ENCODE data around the gene SUSD3. TPM values are rescaled to one million over a fixed set of nuclear protein-coding genes. Genes with fewer than 3 reads are reported as not detected.
A peak's percentile ranks its signal among the peaks of the same experiment; 100 is the strongest.

The SUSD3 gene
- total RNA-seq, 1 donor from 2014 or later = 0.60 TPM

GRCh38 chr9:93107151-93107824 is 48.8 kb downstream of the SUSD3 start:
- Histone ChIP-seq H3K27me3 (ENCODE audit: low read depth) (no peaks in the 10 kb centered on the region), H3K36me3 (peaks cover 39% of the 10 kb centered on the region), H3K4me3 (no peak overlapping the region), H3K9me3 (replicated peaks) (peaks cover 10% of the 10 kb centered on the region), H3K27ac (replicated peaks) (no peak overlapping the region), H3K4me1 (peaks cover 12% of the 10 kb centered on the region)
- DNase-seq = no peak
- intact Hi-C loops (cut with micrococcal nuclease) = no loop called here
- no peak for TF ChIP-seq CTCF (IDR thresholded peaks at IDR 0.05; ENCODE audit: borderline replicate concordance)

DNA sequence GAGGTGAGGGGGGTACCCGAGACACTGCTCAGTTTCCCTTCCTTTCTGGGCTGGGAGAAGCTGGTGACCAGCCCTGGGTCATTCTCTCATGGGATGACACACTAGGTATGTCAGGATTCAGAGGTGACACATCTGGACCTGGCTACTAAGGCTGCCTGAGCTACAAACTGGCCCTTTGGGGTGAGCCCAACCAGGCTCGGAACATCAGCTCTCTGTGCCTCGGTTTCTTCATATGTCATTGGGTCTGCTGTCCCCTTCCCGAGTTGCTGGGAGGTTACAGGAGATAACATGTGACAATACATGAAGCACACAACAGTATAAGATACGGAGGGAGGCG is 49.3 kb downstream of the SUSD3 start:
- peaks cover 10% of the 10 kb centered on the region for H3K9me3 ChIP-seq (replicated peaks)
- H3K27me3 ChIP-seq (ENCODE audit: low read depth) = no peaks in the 10 kb centered on the region
- intact Hi-C loops (cut with micrococcal nuclease) = no loop called here
- DNase-seq = no peak
- H3K27ac ChIP-seq (replicated peaks) = no peak overlapping the region
- no peak for TF ChIP-seq CTCF (IDR thresholded peaks at IDR 0.05; ENCODE audit: borderline replicate concordance)
- peaks cover 43% of the 10 kb centered on the region for H3K36me3 ChIP-seq
- H3K4me3 ChIP-seq = no peak overlapping the region
- peaks cover 12% of the 10 kb centered on the region for H3K4me1 ChIP-seq

GRCh38 chr9:93108291-93109041 is 50.0 kb downstream of the SUSD3 start:
- peak; percentile 16 for DNase-seq
- Histone ChIP-seq H3K27me3 (ENCODE audit: low read depth) (no peaks in the 10 kb centered on the region), H3K36me3 (peaks cover 47% of the 10 kb centered on the region), H3K9me3 (replicated peaks) (peaks cover 10% of the 10 kb centered on the region), H3K4me3 (no peak overlapping the region), H3K27ac (replicated peaks) (no peak overlapping the region), H3K4me1 (peaks cover 12% of the 10 kb centered on the region)
- TF ChIP-seq CTCF (IDR thresholded peaks at IDR 0.05; ENCODE audit: borderline replicate concordance) = no peak
- intact Hi-C loops (cut with micrococcal nuclease) = no loop called here

- H3K4me3 ChIP-seq = no peak overlapping the region
- intact Hi-C loops (cut with micrococcal nuclease) = no loop called here
- no peak for DNase-seq
- peaks cover 12% of the 10 kb centered on the region for H3K4me1 ChIP-seq
- no peak for TF ChIP-seq CTCF (IDR thresholded peaks at IDR 0.05; ENCODE audit: borderline replicate concordance)
- H3K9me3 ChIP-seq (replicated peaks) = no peaks in the 10 kb centered on the region
- H3K27ac ChIP-seq (replicated peaks) = no peak overlapping the region
- no peaks in the 10 kb centered on the region for H3K27me3 ChIP-seq (ENCODE audit: low read depth)
- peaks cover 48% of the 10 kb centered on the region for H3K36me3 ChIP-seq
Measured at GRCh38 chr9:93110311-93110855, 51.9 kb downstream of the SUSD3 start.

GRCh38 chr9:93111001-93111370 is 52.5 kb downstream of the SUSD3 start:
- TF ChIP-seq CTCF (IDR thresholded peaks at IDR 0.05; ENCODE audit: borderline replicate concordance) = no peak
- no peak overlapping the region for H3K4me3 ChIP-seq
- peaks cover 13% of the 10 kb centered on the region for H3K4me1 ChIP-seq
- intact Hi-C loops (cut with micrococcal nuclease) = no loop called here
- DNase-seq = no peak
- no peaks in the 10 kb centered on the region for H3K9me3 ChIP-seq (replicated peaks)
- peaks cover 48% of the 10 kb centered on the region for H3K36me3 ChIP-seq
- H3K27ac ChIP-seq (replicated peaks) = no peak overlapping the region
- no peaks in the 10 kb centered on the region for H3K27me3 ChIP-seq (ENCODE audit: low read depth)

Measured in left ventricle myocardium inferior (tissue), 1 donor.